Neural cell (in vitro differentiated cells): ENCODE data around the gene LMNA. TPM values are rescaled to one million over a fixed set of nuclear protein-coding genes. Genes with fewer than 3 reads are reported as not detected.
"Not testable (repeated sequence)": the region's sequence is repeated elsewhere in the genome, so short reads cannot be mapped to it uniquely, and the experiment has no call there.

Experiments
- H2AFZ ChIP-seq: fragments of 200-600, 300-800 bp; sonication (generic), shearing (Covaris generic); 2 replicates; pipeline ENCODE4 v1.6.0; 2014; ENCODE audit warnings: low read depth, mild to moderate bottlenecking, antibody characterized with exemption, low read length, moderate library complexity
- H3F3A ChIP-seq: fragments of 200-600 bp; shearing (Covaris generic); 2 replicates; pipeline ENCODE4 v1.6.1; 2016; ENCODE audit warnings: mild to moderate bottlenecking, moderate library complexity, mixed read lengths, antibody characterized with exemption, low read length; ENCODE audit not compliant: insufficient read depth, poor library complexity, severe bottlenecking
- H3K27ac ChIP-seq: fragments of 200-600, 300-800 bp; sonication (generic), shearing (Covaris generic); 2 replicates; pipeline ENCODE4 v1.5.1; 2014; ENCODE audit warnings: mild to moderate bottlenecking, low read length, moderate library complexity
- H3K27me3 ChIP-seq: fragments of 300-800, 200-600 bp; sonication (generic), shearing (Covaris generic); 2 replicates; pipeline ENCODE4 v1.6.0; 2014; ENCODE audit warnings: mild to moderate bottlenecking, low read depth, low read length, moderate library complexity; ENCODE audit not compliant: insufficient read depth
- H3K36me3 ChIP-seq: fragments of 300-800, 200-600 bp; sonication (generic), shearing (Covaris generic); 2 replicates; pipeline ENCODE4 v1.5.1; 2014; ENCODE audit warnings: mild to moderate bottlenecking, antibody characterized with exemption, low read length, moderate library complexity; ENCODE audit not compliant: insufficient read depth
- H3K4me2 ChIP-seq: fragments of 300-800, 200-600 bp; sonication (generic), shearing (Covaris generic); 2 replicates; pipeline ENCODE4 v1.6.0; 2014; ENCODE audit warnings: mild to moderate bottlenecking, low read length
- H3K4me3 ChIP-seq: fragments of 300-800, 200-600 bp; sonication (generic), shearing (Covaris generic); 2 replicates; pipeline ENCODE4 v1.5.1; 2014; ENCODE audit warnings: mild to moderate bottlenecking, low read length, moderate library complexity
- H3K79me2 ChIP-seq: fragments of 200-600 bp; shearing (Covaris generic); replicated peaks from 2 replicates; pipeline ENCODE4 v1.6.0; 2014; ENCODE audit warnings: mild to moderate bottlenecking, low read length, moderate library complexity; ENCODE audit not compliant: insufficient read depth
- H3K9ac ChIP-seq: fragments of 300-800, 200-600 bp; sonication (generic), shearing (Covaris generic); 2 replicates; pipeline ENCODE4 v1.6.1; 2016; ENCODE audit warnings: mild to moderate bottlenecking, low read length, mixed read lengths
- H3K9me2 ChIP-seq: fragments of 200-600 bp; shearing (Covaris generic); 2 replicates; pipeline ENCODE4 v1.6.1; 2016; ENCODE audit warnings: mild to moderate bottlenecking, low read length, mixed read lengths; ENCODE audit not compliant: insufficient read depth
- H3K9me3 ChIP-seq: fragments of 200-600, 300-800 bp; sonication (generic), shearing (Covaris generic); 2 replicates; pipeline ENCODE4 v1.6.1; 2016; ENCODE audit warnings: mild to moderate bottlenecking, mixed run types, low read length, moderate library complexity, mixed read lengths
- H4K20me1 ChIP-seq: fragments of 200-600 bp; shearing (Covaris generic); 2 replicates; pipeline ENCODE4 v1.6.1; 2016; ENCODE audit warnings: mild to moderate bottlenecking, mixed run types; ENCODE audit not compliant: insufficient read depth
- CTCF ChIP-seq: fragments of 450-650 bp; IDR thresholded peaks from 2 replicates; pipeline ENCODE4 v1.5.1; 2014; ENCODE audit warnings: antibody characterized with exemption, mild to moderate bottlenecking, moderate library complexity; ENCODE audit not compliant: poor library complexity, severe bottlenecking
- EP300 ChIP-seq: fragments of 450-650 bp; conservative IDR thresholded peaks from 2 replicates; pipeline ENCODE4 v1.6.1; 2014; ENCODE audit warnings: antibody characterized with exemption, mild to moderate bottlenecking, moderate library complexity; ENCODE audit not compliant: poor library complexity, severe bottlenecking
- EZH2 ChIP-seq: fragments of 200-600, 300-800 bp; shearing (Covaris generic), sonication (generic); IDR thresholded peaks from 2 replicates; pipeline ENCODE4 v1.6.1; 2014; ENCODE audit warnings: antibody characterized with exemption, low read length, borderline replicate concordance, mild to moderate bottlenecking; ENCODE audit not compliant: insufficient read depth, poor library complexity, severe bottlenecking
- MXI1 ChIP-seq: fragments of 450-650 bp; conservative IDR thresholded peaks from 2 replicates; pipeline ENCODE4 v1.6.1; 2014; ENCODE audit warnings: antibody characterized with exemption, mild to moderate bottlenecking; ENCODE audit not compliant: poor library complexity, severe bottlenecking
- POLR2AphosphoS5 ChIP-seq: IDR thresholded peaks from 2 replicates; pipeline ENCODE4 v1.6.1; 2012
- RAD21 ChIP-seq: fragments of 450-650 bp; conservative IDR thresholded peaks from 2 replicates; pipeline ENCODE4 v1.6.1; 2014; ENCODE audit warnings: antibody characterized with exemption, mild to moderate bottlenecking, moderate library complexity
- REST ChIP-seq: IDR thresholded peaks from 2 replicates; pipeline ENCODE4 v1.6.1; 2012; ENCODE audit warnings: borderline replicate concordance
- SMC3 ChIP-seq: fragments of 450-650 bp; conservative IDR thresholded peaks from 2 replicates; pipeline ENCODE4 v1.6.1; 2014; ENCODE audit warnings: antibody characterized with exemption, mild to moderate bottlenecking, moderate library complexity; ENCODE audit not compliant: poor library complexity
- TAF1 ChIP-seq: IDR thresholded peaks from 2 replicates; pipeline ENCODE4 v1.6.1; 2012; ENCODE audit warnings: low read depth
- polyA plus RNA-seq: library from polyadenylated mRNA; depleted of rRNA; stranded (reverse); fragments of >200 nt; gene quantifications from 2 replicates; pipeline ENCODE4 v1.2.3, GENCODE V29; 2014

Gene LMNA
- polyA plus RNA-seq, 1 donor from 2014 or later, result 90.7 TPM

DNA sequence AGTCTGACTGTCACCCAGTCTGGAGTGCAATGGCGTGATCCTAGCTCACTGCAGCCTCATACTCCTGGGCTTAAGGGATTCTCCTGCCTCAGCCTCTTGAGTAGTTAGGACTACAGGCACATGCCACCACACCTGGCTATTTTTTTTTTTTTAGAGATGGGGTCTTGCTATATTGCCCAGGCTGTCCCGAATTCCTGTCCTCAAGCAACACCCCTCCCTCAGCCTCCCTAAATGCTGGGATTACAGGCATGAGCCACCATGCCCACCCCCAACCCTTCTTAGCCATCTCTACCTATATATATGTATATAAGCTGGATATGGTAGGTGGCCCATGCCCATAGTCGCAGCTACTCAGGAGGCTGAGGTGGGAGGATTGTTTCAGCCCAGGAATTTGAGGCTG lies 66.0 kb downstream of the LMNA start:
- Histone ChIP-seq H3K4me2 (no peak overlapping the region), H4K20me1 (no peaks in the 10 kb centered on the region), H3K4me3 (no peak overlapping the region), H3K36me3 (no peaks in the 10 kb centered on the region), H3K27me3 (no peaks in the 10 kb centered on the region), H3K9ac (no peak overlapping the region), H2AFZ (no peak overlapping the region), H3K9me2 (no peaks in the 10 kb centered on the region), H3K9me3 (no peaks in the 10 kb centered on the region), H3K79me2 (no peaks in the 10 kb centered on the region), H3K27ac (no peak overlapping the region), H3F3A (no peaks in the 10 kb centered on the region)
- TF ChIP-seq SMC3 (no peak), EP300 (no peak), POLR2AphosphoS5 (no peak), RAD21 (no peak), MXI1 (no peak), CTCF (no peak), REST (no peak), EZH2 (no peak), TAF1 (no peak)

DNA sequence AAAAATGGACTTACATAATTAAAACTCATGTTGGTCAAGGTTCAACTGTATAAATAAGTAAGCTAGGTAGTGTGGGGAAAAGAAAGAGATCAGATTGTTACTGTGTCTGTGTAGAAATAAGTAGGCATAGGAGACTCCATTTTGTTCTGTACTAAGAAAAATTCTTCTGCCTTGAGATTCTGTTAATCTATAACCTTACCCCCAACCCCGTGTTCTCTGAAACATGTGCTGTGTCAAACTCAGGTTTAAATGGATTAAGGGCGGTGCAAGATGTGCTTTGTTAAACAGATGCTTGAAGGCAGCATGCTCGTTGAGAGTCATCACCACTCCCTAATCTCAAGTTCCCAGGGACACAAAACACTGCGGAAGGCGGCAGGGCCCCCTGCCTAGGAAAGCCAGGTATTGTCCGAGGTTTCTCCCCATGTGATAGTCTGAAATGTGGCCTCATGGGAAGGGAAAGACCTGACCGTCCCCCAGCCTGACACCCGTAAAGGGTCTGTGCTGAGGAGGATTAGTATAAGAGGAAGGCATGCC lies 66.9 kb downstream of the LMNA start:
- H3F3A ChIP-seq, H3K4me3 ChIP-seq, H3K79me2 ChIP-seq, H3K9me3 ChIP-seq, H2AFZ ChIP-seq, H3K27me3 ChIP-seq, H3K4me2 ChIP-seq, H3K9ac ChIP-seq, H3K36me3 ChIP-seq, H3K27ac ChIP-seq, H4K20me1 ChIP-seq, H3K9me2 ChIP-seq: not testable (repeated sequence)

- H3K27me3 ChIP-seq, H3K9me3 ChIP-seq, H3F3A ChIP-seq, H3K9me2 ChIP-seq, H3K79me2 ChIP-seq, H4K20me1 ChIP-seq, H3K4me3 ChIP-seq, H3K4me2 ChIP-seq, H3K27ac ChIP-seq, H3K9ac ChIP-seq, H3K36me3 ChIP-seq, H2AFZ ChIP-seq: not testable (repeated sequence)
Observed at GRCh38 chr1:156182010-156182779, 67.7 kb downstream of the LMNA start.

DNA sequence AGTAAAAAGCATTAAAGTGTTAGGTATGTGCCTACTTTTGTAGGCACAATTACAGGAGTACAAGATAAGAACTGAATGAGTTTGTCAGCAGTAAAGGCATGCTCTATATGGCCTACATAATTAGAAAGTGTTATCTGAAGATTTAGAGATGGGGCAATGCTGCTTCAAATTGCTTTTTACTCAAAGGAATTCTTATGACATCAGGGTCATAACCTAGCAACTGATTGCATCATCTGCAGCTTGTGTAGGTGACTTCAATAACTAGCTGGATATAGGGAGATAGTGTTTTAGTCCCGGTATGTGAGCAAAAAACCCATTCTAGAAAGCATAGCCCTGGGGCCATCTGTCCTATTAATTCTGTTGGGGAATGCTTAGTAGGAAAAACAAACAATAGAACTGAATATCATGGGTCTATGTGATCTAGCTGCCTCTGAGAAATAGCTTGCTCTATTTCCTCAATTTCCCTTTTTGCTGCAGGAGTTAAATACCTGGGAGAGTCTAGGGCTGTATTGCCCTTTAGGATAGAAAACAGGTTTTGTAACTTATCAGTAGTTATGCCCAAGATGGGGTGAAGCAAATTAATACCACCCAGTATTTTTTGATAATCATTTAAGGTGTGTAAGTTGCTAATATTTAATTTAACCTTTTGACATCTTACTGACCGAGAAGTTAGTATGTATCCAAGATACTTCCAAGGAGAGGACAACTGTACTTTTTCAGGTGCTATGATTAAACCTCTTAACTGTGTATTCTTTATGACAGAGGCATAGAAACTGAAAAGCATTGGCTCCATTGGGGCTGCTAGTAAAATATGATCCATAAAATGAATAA lies 72.1 kb downstream of the LMNA start:
- not testable (repeated sequence) for H3K4me2 ChIP-seq, H3K36me3 ChIP-seq, H4K20me1 ChIP-seq, H2AFZ ChIP-seq, H3F3A ChIP-seq, H3K27ac ChIP-seq, H3K9me2 ChIP-seq, H3K27me3 ChIP-seq, H3K9me3 ChIP-seq, H3K9ac ChIP-seq, H3K4me3 ChIP-seq, H3K79me2 ChIP-seq
